NCI-H1417 treated with DMSO at 0.1 percent for 48 hours (cell line): ENCODE measurements around the gene AMN1.

Source experiments
- DNase-seq: peaks from one replicate; lab custom pipeline; 2025; lab: John Stamatoyannopoulos, UW

The AMN1 gene

DNA sequence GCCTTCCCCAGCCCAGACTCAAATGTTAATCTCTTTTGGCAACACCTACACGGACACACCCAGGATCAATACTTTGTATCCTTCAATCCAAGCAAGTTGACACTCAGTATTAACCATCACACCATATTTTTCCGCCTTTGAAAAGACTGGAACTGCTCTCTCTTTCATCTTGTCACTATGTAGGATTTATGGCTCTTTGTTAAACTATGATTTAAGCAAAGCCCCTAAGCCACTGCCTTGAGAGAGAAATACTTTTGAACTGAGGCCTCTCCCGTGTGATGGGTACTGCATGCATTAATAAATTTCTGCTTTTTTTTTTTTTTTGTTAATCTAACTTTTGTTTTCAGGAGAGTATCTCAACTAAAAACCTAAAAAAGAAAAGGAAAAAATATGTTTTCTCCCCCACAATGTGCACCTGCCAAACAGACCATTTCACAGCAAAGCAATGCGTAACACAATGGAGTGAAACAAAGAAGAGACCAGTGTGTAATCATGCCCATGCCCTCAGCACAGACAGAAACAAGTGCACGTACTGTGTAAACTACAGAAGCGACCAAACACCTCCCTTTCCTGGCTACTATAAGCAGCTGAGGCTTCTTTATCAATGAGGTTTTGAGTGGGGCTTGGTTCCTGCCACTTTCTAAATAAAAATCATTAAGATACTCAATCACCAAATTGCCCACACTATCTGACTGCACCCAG, 97.6 kb downstream of the AMN1 start:
- DNase-seq: no peak

DNA sequence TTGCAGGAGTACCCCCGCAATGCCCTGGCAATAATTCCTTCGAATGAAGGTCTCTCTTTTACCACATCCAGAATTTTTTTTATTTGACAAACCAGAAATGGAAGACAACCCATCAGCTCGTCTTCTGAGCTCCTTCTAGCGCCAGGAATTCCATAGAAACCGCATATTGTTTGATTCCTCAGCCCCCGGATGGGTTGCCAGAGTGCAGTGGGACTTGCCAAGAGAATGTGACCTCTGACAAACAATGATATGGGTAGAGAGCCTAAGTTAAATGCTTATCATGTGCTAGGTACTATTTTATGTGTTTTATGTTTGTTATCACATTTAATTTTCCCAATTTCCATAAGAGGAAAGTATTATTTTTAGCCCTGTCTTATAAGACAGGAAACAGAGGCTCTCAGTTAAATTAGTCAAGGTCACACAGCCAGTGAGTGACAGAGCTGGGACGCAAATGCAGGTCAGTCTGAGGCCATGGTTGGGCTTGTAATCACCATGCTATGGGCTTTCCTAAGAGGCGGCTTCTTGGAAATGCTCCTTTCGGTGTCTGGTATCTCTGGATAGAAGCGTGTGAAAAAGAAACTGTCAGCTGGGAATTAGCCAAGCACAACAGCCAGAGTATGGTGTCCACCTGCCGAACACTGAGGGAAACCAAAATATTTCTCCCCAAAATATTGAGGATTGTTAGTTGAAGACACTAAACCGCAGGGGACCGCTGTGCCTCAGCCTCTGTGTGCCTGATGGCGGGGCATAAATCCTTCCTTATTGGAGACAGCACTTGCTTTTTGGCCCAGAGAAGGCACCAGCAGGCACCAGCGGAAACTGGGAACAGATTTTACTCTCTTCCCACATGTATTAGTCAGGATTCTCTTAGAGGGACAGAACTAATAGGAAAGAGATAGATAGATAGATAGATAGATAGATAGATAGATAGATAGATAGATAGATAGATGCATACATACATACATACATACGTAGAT, 98.8 kb downstream of the AMN1 start:
- DNase-seq: no peak

DNA sequence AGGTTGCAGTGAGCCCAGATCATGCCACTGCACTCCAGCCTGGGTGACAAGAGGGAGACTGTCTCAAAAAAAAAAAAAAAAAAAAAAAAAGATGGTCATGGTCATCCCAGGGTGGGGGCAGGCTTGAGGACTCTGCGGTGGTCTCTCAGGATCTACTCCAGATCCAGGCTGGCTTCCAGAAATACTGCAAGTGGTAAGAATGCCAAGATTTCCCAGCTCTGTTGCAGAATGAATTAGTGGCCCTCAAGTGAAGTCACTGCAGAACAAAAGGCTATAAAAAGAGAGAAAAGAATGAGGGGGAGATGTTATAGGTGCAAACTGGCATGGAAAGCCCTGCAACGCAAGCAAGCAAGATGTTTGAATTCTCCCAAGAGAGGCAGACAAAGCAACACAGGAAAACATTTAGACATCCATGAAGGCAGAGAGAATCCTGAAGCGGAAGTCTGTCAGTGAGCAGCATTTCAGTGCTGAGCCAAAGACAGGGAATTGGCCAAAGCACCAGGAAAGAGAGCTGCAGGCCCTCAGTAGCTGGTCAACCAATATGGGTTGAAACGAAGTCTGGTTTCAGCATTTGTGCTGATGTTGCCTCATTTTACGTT, 101.3 kb downstream of the AMN1 start:
- DNase-seq: no peak

DNA sequence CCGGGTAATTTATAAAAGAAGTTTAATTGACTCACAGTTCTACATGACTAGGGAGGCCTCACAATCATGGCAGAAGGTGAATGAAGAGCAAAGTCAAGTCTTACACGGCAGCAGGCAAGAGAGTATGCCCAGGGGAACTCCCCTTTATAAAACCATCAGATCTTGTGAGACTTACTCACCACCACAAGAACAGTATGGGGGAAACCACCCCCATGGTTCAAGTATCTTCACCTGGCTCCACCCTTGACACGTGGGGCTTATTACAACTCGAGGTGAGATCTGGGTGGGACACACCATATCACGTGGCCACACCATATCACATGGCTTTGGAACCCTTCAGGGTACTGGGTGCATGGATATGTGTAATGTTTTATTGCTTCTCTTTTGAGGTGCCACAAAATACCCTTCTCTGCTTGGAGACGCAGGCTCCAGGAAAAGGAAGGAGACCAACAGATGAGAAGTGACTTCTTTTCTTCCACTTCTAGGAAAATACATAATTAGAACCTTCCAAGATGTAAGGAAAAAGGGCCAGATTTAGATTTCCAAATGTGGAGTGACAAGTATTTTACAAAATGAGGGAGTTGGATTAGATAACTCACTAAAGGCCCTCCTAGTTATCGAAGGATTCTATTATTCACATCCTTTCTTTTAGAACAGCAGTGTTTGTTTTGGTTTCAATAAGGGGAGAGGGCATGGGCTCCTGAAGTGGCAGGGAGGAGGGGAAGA, 102.4 kb downstream of the AMN1 start:
- no peak for DNase-seq

DNA sequence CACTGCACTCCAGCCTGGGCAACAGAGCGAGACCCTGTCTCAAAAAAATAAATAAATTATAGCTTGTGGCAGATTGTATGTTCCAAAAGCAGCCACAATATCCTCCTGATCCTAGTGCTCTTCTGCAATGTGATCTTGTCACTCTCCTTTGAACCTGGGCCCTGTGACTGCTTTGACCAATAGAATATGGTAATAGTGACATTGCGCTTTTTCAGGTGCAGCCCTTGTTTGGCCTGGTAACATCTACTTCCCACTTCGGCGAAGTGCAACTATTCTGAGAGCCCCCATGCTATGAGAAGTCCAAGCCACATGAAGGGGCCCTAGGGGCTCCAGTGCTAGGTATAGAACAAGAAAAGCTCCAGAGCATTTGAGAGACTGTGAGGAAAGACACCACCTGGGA, 106.8 kb downstream of the AMN1 start:
- DNase-seq: no peak
